GM23338 (cell line): ENCODE measurements around the gene NFYB. TPM values are rescaled to one million over a fixed set of nuclear protein-coding genes. Genes with fewer than 3 reads are reported as not detected.

ENCODE experiments used
- ATAC-seq: fragments of 200-7000 bp; cut with Tn5 transposase; 3 replicates; pipeline ENCODE4 v1.9.1; 2020
- DNase-seq: peaks from one replicate; pipeline ENCODE4 v3.0.0-alpha.2; 2015; ENCODE audit warnings: low spot score
- H2AFZ ChIP-seq: fragments of 200-600 bp; sonication (generic); 2 replicates; pipeline ENCODE4 v1.8.0; 2016; ENCODE audit warnings: antibody characterized with exemption, mild to moderate bottlenecking, moderate library complexity
- H3F3A ChIP-seq: fragments of 200-600 bp; sonication (generic); replicated peaks from 2 replicates; pipeline ENCODE4 v1.8.0; 2017; ENCODE audit warnings: antibody characterized with exemption, mixed run types, low read depth
- H3K27ac ChIP-seq: fragments of 200-600 bp; sonication (generic); 2 replicates; pipeline ENCODE4 v1.6.1; 2016; ENCODE audit warnings: low read depth
- H3K27me3 ChIP-seq: fragments of 200-600 bp; sonication (generic); 2 replicates; pipeline ENCODE4 v1.8.0; 2016; ENCODE audit warnings: mild to moderate bottlenecking, mixed run types, moderate library complexity; ENCODE audit not compliant: insufficient read depth
- H3K36me3 ChIP-seq: fragments of 200-600 bp; sonication (generic); 2 replicates; pipeline ENCODE4 v1.8.0; 2016; ENCODE audit warnings: mild to moderate bottlenecking; ENCODE audit not compliant: insufficient read depth
- H3K4me1 ChIP-seq: fragments of 200-600 bp; sonication (generic); 2 replicates; pipeline ENCODE4 v1.8.0; 2016; ENCODE audit warnings: mild to moderate bottlenecking, moderate library complexity; ENCODE audit not compliant: insufficient read depth
- H3K4me2 ChIP-seq: fragments of 200-600 bp; sonication (generic); 2 replicates; pipeline ENCODE4 v1.7.1; 2017; ENCODE audit warnings: mixed run types
- H3K4me3 ChIP-seq: fragments of 200-600 bp; sonication (generic); 2 replicates; pipeline ENCODE4 v1.6.1; 2016; ENCODE audit warnings: mixed run types
- H3K79me2 ChIP-seq: fragments of 200-600 bp; sonication (generic); replicated peaks from 2 replicates; pipeline ENCODE4 v1.8.0; 2017; ENCODE audit warnings: mild to moderate bottlenecking; ENCODE audit not compliant: insufficient read depth
- H3K9me2 ChIP-seq: fragments of 200-600 bp; sonication (generic); 2 replicates; pipeline ENCODE4 v1.8.0; 2017; ENCODE audit not compliant: insufficient read depth
- H4K20me1 ChIP-seq: fragments of 200-600 bp; sonication (generic); replicated peaks from 2 replicates; pipeline ENCODE4 v1.8.0; 2017; ENCODE audit warnings: mild to moderate bottlenecking; ENCODE audit not compliant: insufficient read depth
- H3K27ac Mint-ChIP-seq: 2 replicates; pipeline ENCODE4 v1.8.0; 2020; ENCODE audit warnings: inconsistent platforms, mild to moderate bottlenecking, moderate library complexity, mixed read lengths
- H3K27me3 Mint-ChIP-seq: 3 replicates; pipeline ENCODE4 v1.8.0; 2022; ENCODE audit warnings: low read depth, mild to moderate bottlenecking, moderate library complexity, mixed read lengths, inconsistent platforms; ENCODE audit not compliant: insufficient read depth, poor library complexity
- H3K36me3 Mint-ChIP-seq: 3 replicates; pipeline ENCODE4 v1.8.0; 2021; ENCODE audit warnings: low read depth, mild to moderate bottlenecking, inconsistent platforms, moderate library complexity, mixed read lengths
- H3K4me1 Mint-ChIP-seq: 3 replicates; pipeline ENCODE4 v1.8.0; 2020; ENCODE audit warnings: mild to moderate bottlenecking, inconsistent platforms, mixed read lengths
- H3K4me3 Mint-ChIP-seq: 3 replicates; pipeline ENCODE4 v1.8.0; 2021; ENCODE audit warnings: moderate library complexity, mild to moderate bottlenecking, inconsistent platforms, mixed read lengths
- H3K9me3 Mint-ChIP-seq: 3 replicates; pipeline ENCODE4 v1.8.0; 2020; ENCODE audit warnings: moderate library complexity, mild to moderate bottlenecking, inconsistent platforms, mixed read lengths
- CREB1 ChIP-seq: fragments of 250-450 bp; sonication (Bioruptor Pico); IDR thresholded peaks from 2 replicates; pipeline ENCODE4 v1.5.0; 2020; ENCODE audit warnings: low read depth, mild to moderate bottlenecking, moderate library complexity
- EZH2 ChIP-seq: fragments of 200-600 bp; sonication (generic); IDR thresholded peaks from one replicate; pipeline ENCODE4 v1.8.0; 2017; ENCODE audit warnings: antibody characterized with exemption, mild to moderate bottlenecking, low read depth; ENCODE audit not compliant: unreplicated experiment
- EZH2phosphoT487 ChIP-seq: fragments of 200-600 bp; sonication (generic); IDR thresholded peaks from one replicate; pipeline ENCODE4 v1.8.1; 2018; ENCODE audit warnings: antibody characterized with exemption; ENCODE audit not compliant: unreplicated experiment
- JUNB ChIP-seq: IDR thresholded peaks from one replicate; pipeline ENCODE4 v1.6.1; 2016; ENCODE audit warnings: antibody characterized with exemption; ENCODE audit not compliant: unreplicated experiment
- NANOG ChIP-seq: IDR thresholded peaks from 2 replicates; pipeline ENCODE4 v1.6.1; 2016; ENCODE audit warnings: antibody characterized with exemption, borderline replicate concordance
- POLR2AphosphoS5 ChIP-seq: IDR thresholded peaks from 2 replicates; pipeline ENCODE4 v1.6.1; 2016; ENCODE audit warnings: antibody characterized with exemption, low read depth
- STAT1 ChIP-seq: IDR thresholded peaks from one replicate; pipeline ENCODE4 v1.6.1; 2016; ENCODE audit warnings: antibody characterized with exemption; ENCODE audit not compliant: unreplicated experiment
- ZNF114 ChIP-seq: fragments of 250-450 bp; sonication (Bioruptor Pico); IDR thresholded peaks from 2 replicates; pipeline ENCODE4 v1.5.0; 2020; ENCODE audit warnings: mild to moderate bottlenecking, moderate library complexity
- ZNF331 ChIP-seq: fragments of 250-450 bp; sonication (Bioruptor Pico); IDR thresholded peaks from 2 replicates; pipeline ENCODE4 v1.5.0; 2020; ENCODE audit warnings: low read depth, mild to moderate bottlenecking, moderate library complexity
- polyA plus RNA-seq: library from polyadenylated mRNA; unstranded; fragments of >200 nt; fragmentation: Nextera tagmentation; extraction: Ambion mirVana; gene quantifications from 2 replicates; pipeline ENCODE4 v1.2.1, GENCODE V29; 2016
- total RNA-seq: library from RNA; depleted of rRNA; stranded (reverse); fragments of >200 nt; shearing (Covaris generic); gene quantifications from 2 replicates; pipeline ENCODE4 v1.2.3, GENCODE V29; 2014
- TF ChIP-seq, protein P1 (sequence below): fragments of 250-450 bp; sonication (Bioruptor Pico); IDR thresholded peaks from 2 replicates; pipeline ENCODE4 v1.5.0; 2020; ENCODE audit warnings: mild to moderate bottlenecking, moderate library complexity
- TF ChIP-seq, protein P2 (sequence below), 2 experiments: fragments of 200-600 bp in 1 of 2; sonication (generic) in 1 of 2; conservative IDR thresholded peaks; 2 replicates each; pipeline versions ENCODE4 v1.5.1 to v1.6.1; 2016 to 2017; ENCODE audit warnings: antibody characterized with exemption in 2 of 2, low read depth in 2 of 2, mild to moderate bottlenecking in 2 of 2, moderate library complexity in 1 of 2
- TF ChIP-seq, protein P3 (sequence below): IDR thresholded peaks from 2 replicates; pipeline ENCODE4 v1.6.1; 2016; ENCODE audit warnings: antibody characterized with exemption
- TF ChIP-seq, protein P4 (sequence below): IDR thresholded peaks from one replicate; pipeline ENCODE4 v1.6.1; 2018; ENCODE audit warnings: antibody characterized with exemption; ENCODE audit not compliant: unreplicated experiment

NFYB gene
- total and polyA plus RNA-seq, 2 experiments from 2014 or later, result 32.7 to 67.2 TPM

DNA sequence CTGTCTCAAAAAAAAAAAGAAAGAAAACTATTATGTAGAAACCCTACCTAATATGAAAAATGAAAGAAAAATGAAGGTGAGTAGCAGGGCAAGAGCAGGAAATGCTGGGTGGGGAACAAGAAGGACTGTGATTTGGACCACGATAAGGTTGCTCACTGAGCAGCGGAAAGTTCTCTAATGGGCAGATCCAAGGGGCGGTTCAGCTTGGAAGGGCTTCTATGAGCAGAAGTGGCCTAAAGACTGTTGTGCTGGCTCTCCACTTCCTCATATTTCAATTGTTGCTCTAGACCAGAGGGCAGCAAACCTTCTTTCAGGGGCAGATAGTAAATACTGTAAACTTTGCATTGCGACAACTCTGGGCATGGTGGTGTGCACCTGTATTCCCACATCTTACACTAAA is 16.3 kb upstream of the NFYB start:
- H3K9me3 Mint-ChIP-seq, result no peaks in the 10 kb centered on the region
- H3K36me3 Mint-ChIP-seq, result no peaks in the 10 kb centered on the region
- no peak overlapping the region for H3K4me3 Mint-ChIP-seq
- no peak overlapping the region for H3K4me3 ChIP-seq
- no peaks in the 10 kb centered on the region for H3K79me2 ChIP-seq
- DNase-seq (no peak), ATAC-seq (no peak)
- H3K36me3 ChIP-seq, result no peaks in the 10 kb centered on the region
- peaks cover 2% of the 10 kb centered on the region for H3K27me3 Mint-ChIP-seq
- no peaks in the 10 kb centered on the region for H3K4me1 Mint-ChIP-seq
- no peaks in the 10 kb centered on the region for H4K20me1 ChIP-seq
- no peaks in the 10 kb centered on the region for H3K9me2 ChIP-seq
- no peak overlapping the region for H3K27ac Mint-ChIP-seq
- TF ChIP-seq, protein P1, sequence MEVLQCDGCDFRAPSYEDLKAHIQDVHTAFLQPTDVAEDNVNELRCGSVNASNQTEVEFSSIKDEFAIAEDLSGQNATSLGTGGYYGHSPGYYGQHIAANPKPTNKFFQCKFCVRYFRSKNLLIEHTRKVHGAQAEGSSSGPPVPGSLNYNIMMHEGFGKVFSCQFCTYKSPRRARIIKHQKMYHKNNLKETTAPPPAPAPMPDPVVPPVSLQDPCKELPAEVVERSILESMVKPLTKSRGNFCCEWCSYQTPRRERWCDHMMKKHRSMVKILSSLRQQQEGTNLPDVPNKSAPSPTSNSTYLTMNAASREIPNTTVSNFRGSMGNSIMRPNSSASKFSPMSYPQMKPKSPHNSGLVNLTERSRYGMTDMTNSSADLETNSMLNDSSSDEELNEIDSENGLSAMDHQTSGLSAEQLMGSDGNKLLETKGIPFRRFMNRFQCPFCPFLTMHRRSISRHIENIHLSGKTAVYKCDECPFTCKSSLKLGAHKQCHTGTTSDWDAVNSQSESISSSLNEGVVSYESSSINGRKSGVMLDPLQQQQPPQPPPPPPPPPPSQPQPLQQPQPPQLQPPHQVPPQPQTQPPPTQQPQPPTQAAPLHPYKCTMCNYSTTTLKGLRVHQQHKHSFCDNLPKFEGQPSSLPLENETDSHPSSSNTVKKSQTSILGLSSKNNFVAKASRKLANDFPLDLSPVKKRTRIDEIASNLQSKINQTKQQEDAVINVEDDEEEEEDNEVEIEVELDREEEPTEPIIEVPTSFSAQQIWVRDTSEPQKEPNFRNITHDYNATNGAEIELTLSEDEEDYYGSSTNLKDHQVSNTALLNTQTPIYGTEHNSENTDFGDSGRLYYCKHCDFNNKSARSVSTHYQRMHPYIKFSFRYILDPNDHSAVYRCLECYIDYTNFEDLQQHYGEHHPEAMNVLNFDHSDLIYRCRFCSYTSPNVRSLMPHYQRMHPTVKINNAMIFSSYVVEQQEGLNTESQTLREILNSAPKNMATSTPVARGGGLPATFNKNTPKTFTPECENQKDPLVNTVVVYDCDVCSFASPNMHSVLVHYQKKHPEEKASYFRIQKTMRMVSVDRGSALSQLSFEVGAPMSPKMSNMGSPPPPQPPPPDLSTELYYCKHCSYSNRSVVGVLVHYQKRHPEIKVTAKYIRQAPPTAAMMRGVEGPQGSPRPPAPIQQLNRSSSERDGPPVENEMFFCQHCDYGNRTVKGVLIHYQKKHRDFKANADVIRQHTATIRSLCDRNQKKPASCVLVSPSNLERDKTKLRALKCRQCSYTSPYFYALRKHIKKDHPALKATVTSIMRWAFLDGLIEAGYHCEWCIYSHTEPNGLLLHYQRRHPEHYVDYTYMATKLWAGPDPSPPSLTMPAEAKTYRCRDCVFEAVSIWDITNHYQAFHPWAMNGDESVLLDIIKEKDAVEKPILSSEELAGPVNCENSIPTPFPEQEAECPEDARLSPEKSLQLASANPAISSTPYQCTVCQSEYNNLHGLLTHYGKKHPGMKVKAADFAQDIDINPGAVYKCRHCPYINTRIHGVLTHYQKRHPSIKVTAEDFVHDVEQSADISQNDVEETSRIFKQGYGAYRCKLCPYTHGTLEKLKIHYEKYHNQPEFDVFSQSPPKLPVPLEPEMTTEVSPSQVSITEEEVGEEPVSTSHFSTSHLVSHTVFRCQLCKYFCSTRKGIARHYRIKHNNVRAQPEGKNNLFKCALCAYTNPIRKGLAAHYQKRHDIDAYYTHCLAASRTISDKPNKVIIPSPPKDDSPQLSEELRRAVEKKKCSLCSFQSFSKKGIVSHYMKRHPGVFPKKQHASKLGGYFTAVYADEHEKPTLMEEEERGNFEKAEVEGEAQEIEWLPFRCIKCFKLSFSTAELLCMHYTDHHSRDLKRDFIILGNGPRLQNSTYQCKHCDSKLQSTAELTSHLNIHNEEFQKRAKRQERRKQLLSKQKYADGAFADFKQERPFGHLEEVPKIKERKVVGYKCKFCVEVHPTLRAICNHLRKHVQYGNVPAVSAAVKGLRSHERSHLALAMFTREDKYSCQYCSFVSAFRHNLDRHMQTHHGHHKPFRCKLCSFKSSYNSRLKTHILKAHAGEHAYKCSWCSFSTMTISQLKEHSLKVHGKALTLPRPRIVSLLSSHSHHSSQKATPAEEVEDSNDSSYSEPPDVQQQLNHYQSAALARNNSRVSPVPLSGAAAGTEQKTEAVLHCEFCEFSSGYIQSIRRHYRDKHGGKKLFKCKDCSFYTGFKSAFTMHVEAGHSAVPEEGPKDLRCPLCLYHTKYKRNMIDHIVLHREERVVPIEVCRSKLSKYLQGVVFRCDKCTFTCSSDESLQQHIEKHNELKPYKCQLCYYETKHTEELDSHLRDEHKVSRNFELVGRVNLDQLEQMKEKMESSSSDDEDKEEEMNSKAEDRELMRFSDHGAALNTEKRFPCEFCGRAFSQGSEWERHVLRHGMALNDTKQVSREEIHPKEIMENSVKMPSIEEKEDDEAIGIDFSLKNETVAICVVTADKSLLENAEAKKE, result no peak
- TF ChIP-seq CREB1 (CRISPR knock-in tag), result no peak
- TF ChIP-seq ZNF331 (CRISPR knock-in tag), result no peak
- TF ChIP-seq, protein P2, sequence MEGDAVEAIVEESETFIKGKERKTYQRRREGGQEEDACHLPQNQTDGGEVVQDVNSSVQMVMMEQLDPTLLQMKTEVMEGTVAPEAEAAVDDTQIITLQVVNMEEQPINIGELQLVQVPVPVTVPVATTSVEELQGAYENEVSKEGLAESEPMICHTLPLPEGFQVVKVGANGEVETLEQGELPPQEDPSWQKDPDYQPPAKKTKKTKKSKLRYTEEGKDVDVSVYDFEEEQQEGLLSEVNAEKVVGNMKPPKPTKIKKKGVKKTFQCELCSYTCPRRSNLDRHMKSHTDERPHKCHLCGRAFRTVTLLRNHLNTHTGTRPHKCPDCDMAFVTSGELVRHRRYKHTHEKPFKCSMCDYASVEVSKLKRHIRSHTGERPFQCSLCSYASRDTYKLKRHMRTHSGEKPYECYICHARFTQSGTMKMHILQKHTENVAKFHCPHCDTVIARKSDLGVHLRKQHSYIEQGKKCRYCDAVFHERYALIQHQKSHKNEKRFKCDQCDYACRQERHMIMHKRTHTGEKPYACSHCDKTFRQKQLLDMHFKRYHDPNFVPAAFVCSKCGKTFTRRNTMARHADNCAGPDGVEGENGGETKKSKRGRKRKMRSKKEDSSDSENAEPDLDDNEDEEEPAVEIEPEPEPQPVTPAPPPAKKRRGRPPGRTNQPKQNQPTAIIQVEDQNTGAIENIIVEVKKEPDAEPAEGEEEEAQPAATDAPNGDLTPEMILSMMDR (conservative IDR thresholded peaks at IDR 0.05; ENCODE audit: low read depth in 2 of 2), result no peak
- no peak for TF ChIP-seq EZH2
- TF ChIP-seq, protein P3, sequence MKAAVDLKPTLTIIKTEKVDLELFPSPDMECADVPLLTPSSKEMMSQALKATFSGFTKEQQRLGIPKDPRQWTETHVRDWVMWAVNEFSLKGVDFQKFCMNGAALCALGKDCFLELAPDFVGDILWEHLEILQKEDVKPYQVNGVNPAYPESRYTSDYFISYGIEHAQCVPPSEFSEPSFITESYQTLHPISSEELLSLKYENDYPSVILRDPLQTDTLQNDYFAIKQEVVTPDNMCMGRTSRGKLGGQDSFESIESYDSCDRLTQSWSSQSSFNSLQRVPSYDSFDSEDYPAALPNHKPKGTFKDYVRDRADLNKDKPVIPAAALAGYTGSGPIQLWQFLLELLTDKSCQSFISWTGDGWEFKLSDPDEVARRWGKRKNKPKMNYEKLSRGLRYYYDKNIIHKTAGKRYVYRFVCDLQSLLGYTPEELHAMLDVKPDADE, result no peak
- no peak for TF ChIP-seq EZH2phosphoT487
- no peak for TF ChIP-seq ZNF114 (CRISPR knock-in tag)
- TF ChIP-seq, protein P4, sequence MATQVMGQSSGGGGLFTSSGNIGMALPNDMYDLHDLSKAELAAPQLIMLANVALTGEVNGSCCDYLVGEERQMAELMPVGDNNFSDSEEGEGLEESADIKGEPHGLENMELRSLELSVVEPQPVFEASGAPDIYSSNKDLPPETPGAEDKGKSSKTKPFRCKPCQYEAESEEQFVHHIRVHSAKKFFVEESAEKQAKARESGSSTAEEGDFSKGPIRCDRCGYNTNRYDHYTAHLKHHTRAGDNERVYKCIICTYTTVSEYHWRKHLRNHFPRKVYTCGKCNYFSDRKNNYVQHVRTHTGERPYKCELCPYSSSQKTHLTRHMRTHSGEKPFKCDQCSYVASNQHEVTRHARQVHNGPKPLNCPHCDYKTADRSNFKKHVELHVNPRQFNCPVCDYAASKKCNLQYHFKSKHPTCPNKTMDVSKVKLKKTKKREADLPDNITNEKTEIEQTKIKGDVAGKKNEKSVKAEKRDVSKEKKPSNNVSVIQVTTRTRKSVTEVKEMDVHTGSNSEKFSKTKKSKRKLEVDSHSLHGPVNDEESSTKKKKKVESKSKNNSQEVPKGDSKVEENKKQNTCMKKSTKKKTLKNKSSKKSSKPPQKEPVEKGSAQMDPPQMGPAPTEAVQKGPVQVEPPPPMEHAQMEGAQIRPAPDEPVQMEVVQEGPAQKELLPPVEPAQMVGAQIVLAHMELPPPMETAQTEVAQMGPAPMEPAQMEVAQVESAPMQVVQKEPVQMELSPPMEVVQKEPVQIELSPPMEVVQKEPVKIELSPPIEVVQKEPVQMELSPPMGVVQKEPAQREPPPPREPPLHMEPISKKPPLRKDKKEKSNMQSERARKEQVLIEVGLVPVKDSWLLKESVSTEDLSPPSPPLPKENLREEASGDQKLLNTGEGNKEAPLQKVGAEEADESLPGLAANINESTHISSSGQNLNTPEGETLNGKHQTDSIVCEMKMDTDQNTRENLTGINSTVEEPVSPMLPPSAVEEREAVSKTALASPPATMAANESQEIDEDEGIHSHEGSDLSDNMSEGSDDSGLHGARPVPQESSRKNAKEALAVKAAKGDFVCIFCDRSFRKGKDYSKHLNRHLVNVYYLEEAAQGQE, result no peak
- no peak for TF ChIP-seq POLR2AphosphoS5
- no peak for TF ChIP-seq STAT1
- TF ChIP-seq NANOG, result no peak
- no peak for TF ChIP-seq JUNB
- no peaks in the 10 kb centered on the region for H3K4me1 ChIP-seq
- H3K27ac ChIP-seq, result no peak overlapping the region
- H2AFZ ChIP-seq, result no peak overlapping the region
- no peaks in the 10 kb centered on the region for H3K27me3 ChIP-seq
- no peaks in the 10 kb centered on the region for H3F3A ChIP-seq
- H3K4me2 ChIP-seq, result no peak overlapping the region
